A549 (cell line): ENCODE measurements around the gene ATL2. TPM values are rescaled to one million over a fixed set of nuclear protein-coding genes. Genes with fewer than 3 reads are reported as not detected.

Experiments
- ATAC-seq, 2 experiments: fragments of 200-7000 bp in 1 of 2; fragments of >200 bp in 1 of 2; cut with Nextera tagmentation in 1 of 2; cut with Tn5 transposase in 1 of 2; 3 replicates each; pipeline versions ENCODE4 v1.8.0 to v1.9.1; 2018 to 2020; ENCODE audit warnings: mild to moderate bottlenecking in 1 of 2, moderate library complexity in 1 of 2
- CTCF ChIA-PET: fragments of 300-600 bp; sonication (Branson Sonifier 250); formaldehyde crosslinking; extraction: SDS; loops from one replicate; lab custom pipeline; 2021; ENCODE audit warnings: antibody characterized with exemption, inconsistent platforms; lab: Yijun Ruan, JAX
- POLR2A ChIA-PET: fragments of 350-600 bp; formaldehyde crosslinking; extraction: SDS; loops from one replicate; lab custom pipeline; 2021; ENCODE audit warnings: antibody characterized with exemption, inconsistent platforms; lab: Yijun Ruan, JAX
- DNase-seq, 2 experiments: peaks; one replicate each; pipeline versions ENCODE4 v3.0.0 to v3.0.0-alpha.2; 2011 to 2016; ENCODE audit warnings: low read depth in 1 of 2, low spot score in 1 of 2
- FAIRE-seq: peaks from 2 replicates; lab custom pipeline; 2011; peaks lifted over from hg19 to GRCh38; lab: Jason Lieb, UNC
- H3K27ac ChIP-seq, 2 experiments: fragments of >200 bp; sonication (Bioruptor Twin); formaldehyde crosslinking; 3 replicates each; pipeline ENCODE4 v1.5.1; 2016 to 2017
- H3K4me1 ChIP-seq: fragments of >200 bp; sonication (Bioruptor Twin); formaldehyde crosslinking; 3 replicates; pipeline ENCODE4 v1.6.1; 2016
- H3K4me2 ChIP-seq: fragments of >200 bp; sonication (Bioruptor Twin); formaldehyde crosslinking; 3 replicates; pipeline ENCODE4 v1.6.1; 2016
- H3K4me3 ChIP-seq: fragments of >200 bp; sonication (Bioruptor Twin); formaldehyde crosslinking; 3 replicates; pipeline ENCODE4 v1.5.1; 2016
- H3K9me3 ChIP-seq: fragments of >200 bp; sonication (Bioruptor Twin); formaldehyde crosslinking; 3 replicates; pipeline ENCODE4 v1.6.1; 2016
- BHLHE40 ChIP-seq: IDR thresholded peaks from 2 replicates; pipeline ENCODE4 v1.6.1; 2012; ENCODE audit warnings: low read depth, low read length, inconsistent platforms
- CEBPB ChIP-seq, 2 experiments: fragments of >200 bp in 1 of 2; sonication (Bioruptor Twin) in 1 of 2; formaldehyde crosslinking in 1 of 2; IDR thresholded peaks; 2 replicates each; pipeline ENCODE4 v1.6.1; 2012 to 2016
- CHD2 ChIP-seq: fragments of 150-350 bp; IDR thresholded peaks from 2 replicates; pipeline ENCODE4 v1.6.1; 2014; ENCODE audit warnings: low read length; ENCODE audit not compliant: partially characterized antibody
- CHD4 ChIP-seq: fragments of 200-600 bp; sonication (generic); IDR thresholded peaks from 2 replicates; pipeline ENCODE4 v1.6.1; 2016; ENCODE audit warnings: antibody characterized with exemption, mild to moderate bottlenecking, borderline replicate concordance
- EHMT2 ChIP-seq: fragments of 200-600 bp; sonication (generic); IDR thresholded peaks from 2 replicates; pipeline ENCODE4 v1.6.1; 2016; ENCODE audit warnings: antibody characterized with exemption, low read depth, mild to moderate bottlenecking, moderate library complexity
- GATA3 ChIP-seq: IDR thresholded peaks from 2 replicates; pipeline ENCODE4 v1.6.1; 2012; ENCODE audit warnings: borderline replicate concordance
- HEYL ChIP-seq: fragments of 250-450 bp; sonication (Bioruptor Pico); IDR thresholded peaks from 2 replicates; pipeline ENCODE4 v1.8.0; 2021; ENCODE audit warnings: mild to moderate bottlenecking, moderate library complexity
- HMGXB4 ChIP-seq: fragments of 250-450 bp; sonication (Bioruptor Pico); IDR thresholded peaks from 2 replicates; pipeline ENCODE4 v1.5.0; 2021; ENCODE audit warnings: mild to moderate bottlenecking, moderate library complexity, borderline replicate concordance
- HOXA7 ChIP-seq: fragments of 250-450 bp; sonication (Bioruptor Pico); IDR thresholded peaks from 2 replicates; pipeline ENCODE4 v1.5.0; 2020; ENCODE audit warnings: mild to moderate bottlenecking, moderate library complexity
- HOXB13 ChIP-seq: fragments of 250-450 bp; sonication (Bioruptor Pico); IDR thresholded peaks from 2 replicates; pipeline ENCODE4 v1.5.0; 2020; ENCODE audit warnings: low read depth, mild to moderate bottlenecking, moderate library complexity
- KDM5A ChIP-seq: fragments of 200-600 bp; sonication (generic); IDR thresholded peaks from 2 replicates; pipeline ENCODE4 v1.6.1; 2016; ENCODE audit warnings: antibody characterized with exemption, mild to moderate bottlenecking
- MAX ChIP-seq: IDR thresholded peaks from 2 replicates; pipeline ENCODE4 v1.6.1; 2012
- MYC ChIP-seq: IDR thresholded peaks from 2 replicates; pipeline ENCODE4 v1.6.1; 2012; ENCODE audit warnings: mild to moderate bottlenecking, inconsistent platforms, low read length, improper control_type of control experiment, borderline replicate concordance
- POLR2A ChIP-seq: IDR thresholded peaks from 2 replicates; pipeline ENCODE4 v1.6.1; 2012; ENCODE audit warnings: mild to moderate bottlenecking, low read length
- RNF2 ChIP-seq: fragments of 200-600 bp; sonication (generic); IDR thresholded peaks from 2 replicates; pipeline ENCODE4 v1.6.1; 2016; ENCODE audit warnings: low read depth, mild to moderate bottlenecking, antibody characterized with exemption, moderate library complexity, borderline replicate concordance
- SREBF2 ChIP-seq: fragments of 450-650 bp; IDR thresholded peaks from 2 replicates; pipeline ENCODE4 v1.6.1; 2014; ENCODE audit warnings: mild to moderate bottlenecking, moderate library complexity
- ZC3H11A ChIP-seq: fragments of 450-650 bp; IDR thresholded peaks from 2 replicates; pipeline ENCODE4 v1.6.1; 2014; ENCODE audit warnings: antibody characterized with exemption, mild to moderate bottlenecking
- WGBS: methylation state at CpG from one replicate; pipeline ENCODE4 v1.1.6; 2017; ENCODE audit errors: missing lambda C conversion rate; 5-methylcytosine and 5-hydroxymethylcytosine counted together
- polyA plus RNA-seq, 4 experiments: library from polyadenylated mRNA; depleted of rRNA in 3 of 4; stranded (reverse); fragments of >200 nt; fragmentation: RNase III in 1 of 4; extraction: RNeasy Plus Mini Kit Qiagen cat#74134 plus additional on column Dnase treatment in 1 of 4; gene quantifications; 2 replicates in 3 of 4; 3 replicates in 1 of 4; pipeline ENCODE4 v1.2.3, GENCODE V29; 2011 to 2017
- TF ChIP-seq, protein P1 (sequence below): IDR thresholded peaks from 2 replicates; pipeline ENCODE4 v1.6.1; 2012; ENCODE audit warnings: low read depth, borderline replicate concordance
- TF ChIP-seq, protein P2 (sequence below): IDR thresholded peaks from 2 replicates; pipeline ENCODE4 v1.6.1; 2012
- TF ChIP-seq, protein P3 (sequence below): fragments of 250-450 bp; sonication (Bioruptor Pico); IDR thresholded peaks from 2 replicates; pipeline ENCODE4 v1.5.0; 2020; ENCODE audit warnings: low read depth, mild to moderate bottlenecking, moderate library complexity

ATL2 gene
- polyA plus RNA-seq, 2 of the 4 experiments (the other 2 are of a cell fraction), result 77.6 to 85.3 TPM

DNA sequence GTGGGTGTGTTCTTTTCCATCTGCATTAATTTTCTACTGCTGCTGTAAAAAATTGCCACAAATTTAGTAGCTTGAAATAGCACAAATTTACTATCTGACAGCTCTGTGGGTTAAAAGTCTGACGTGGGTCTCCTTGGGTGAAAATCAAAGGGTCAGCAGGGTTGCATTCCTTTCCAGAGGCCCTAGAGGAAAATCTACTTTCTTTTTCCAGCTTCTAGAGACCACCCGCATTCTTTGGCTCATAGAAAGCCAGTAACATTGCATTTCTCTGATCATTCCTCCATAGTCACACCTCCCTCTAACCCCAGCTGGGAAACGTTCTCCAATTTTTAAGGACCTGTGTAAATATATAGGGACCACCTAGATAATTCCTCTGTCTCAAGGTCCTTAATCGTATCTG is 128.8 kb downstream of the ATL2 start:
- POLR2A ChIA-PET, result no interaction called here
- Histone ChIP-seq H3K4me3 (no peak overlapping the region), H3K9me3 (no peaks in the 10 kb centered on the region), H3K27ac (no peak overlapping the region), H3K4me1 (no peaks in the 10 kb centered on the region), H3K4me2 (no peak overlapping the region)
- DNase-seq, result no peak
- TF ChIP-seq CHD2, result no peak
- TF ChIP-seq SREBF2, result no peak
- TF ChIP-seq MYC, result no peak
- no peak for TF ChIP-seq HOXA7 (CRISPR knock-in tag)
- no peak for TF ChIP-seq CHD4
- TF ChIP-seq HEYL, result no peak
- no peak for TF ChIP-seq HMGXB4
- CTCF ChIA-PET, result interaction anchor here (0.6 to 1.6 kb wide), 3 partner anchors 10 to 132 kb away, joined by 3 to 10 read pairs (median 3); no protein-coding TSS in a partner anchor
- WGBS, result 63% methylated on average over 4 of the region's 4 CpGs
- no peak for ATAC-seq
- no peak for FAIRE-seq

DNA sequence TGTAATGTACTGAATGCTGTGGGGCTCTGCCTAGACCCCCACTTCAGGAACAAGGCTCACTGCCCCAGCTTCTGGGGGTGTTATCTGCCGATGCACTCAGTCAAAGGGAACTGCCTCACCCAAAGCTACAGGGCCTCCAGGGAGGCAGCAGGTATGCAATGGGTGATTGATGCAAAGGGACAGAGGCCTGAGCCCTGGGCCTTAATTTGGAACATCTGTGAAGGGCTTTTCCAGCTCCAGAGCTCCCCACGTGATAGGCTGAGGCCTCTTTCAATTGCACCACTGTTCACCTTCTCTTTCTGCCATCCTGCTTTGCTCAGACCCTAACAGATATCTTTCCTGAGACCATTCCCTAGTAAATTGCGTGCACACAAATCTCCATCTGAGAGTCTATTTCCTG is 131.0 kb downstream of the ATL2 start:
- CTCF ChIA-PET, result interaction anchor here (1.1 to 1.7 kb wide), 5 partner anchors 13 to 831 kb away, joined by 3 to 5 read pairs (median 3); partner anchors contain the start of gene CYP1B1
- ATAC-seq, result no peak
- no peak overlapping the region for H3K27ac ChIP-seq
- no peak for FAIRE-seq
- no peak overlapping the region for H3K4me2 ChIP-seq
- POLR2A ChIA-PET, result interaction anchor here (0.5 kb wide), 1 partner anchor 290 kb away, joined by 3 read pairs; no protein-coding TSS in a partner anchor
- H3K4me3 ChIP-seq, result no peak overlapping the region
- 73% methylated on average over 3 of the region's 3 CpGs for WGBS
- no peak for TF ChIP-seq HMGXB4
- TF ChIP-seq KDM5A, result no peak
- TF ChIP-seq, protein P1, sequence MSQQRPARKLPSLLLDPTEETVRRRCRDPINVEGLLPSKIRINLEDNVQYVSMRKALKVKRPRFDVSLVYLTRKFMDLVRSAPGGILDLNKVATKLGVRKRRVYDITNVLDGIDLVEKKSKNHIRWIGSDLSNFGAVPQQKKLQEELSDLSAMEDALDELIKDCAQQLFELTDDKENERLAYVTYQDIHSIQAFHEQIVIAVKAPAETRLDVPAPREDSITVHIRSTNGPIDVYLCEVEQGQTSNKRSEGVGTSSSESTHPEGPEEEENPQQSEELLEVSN, result no peak
- TF ChIP-seq GATA3, result no peak
- TF ChIP-seq POLR2A, result no peak
- no peak for TF ChIP-seq CEBPB (IDR thresholded peaks at IDR 0.05)
- TF ChIP-seq BHLHE40, result no peak
- TF ChIP-seq, protein P2, sequence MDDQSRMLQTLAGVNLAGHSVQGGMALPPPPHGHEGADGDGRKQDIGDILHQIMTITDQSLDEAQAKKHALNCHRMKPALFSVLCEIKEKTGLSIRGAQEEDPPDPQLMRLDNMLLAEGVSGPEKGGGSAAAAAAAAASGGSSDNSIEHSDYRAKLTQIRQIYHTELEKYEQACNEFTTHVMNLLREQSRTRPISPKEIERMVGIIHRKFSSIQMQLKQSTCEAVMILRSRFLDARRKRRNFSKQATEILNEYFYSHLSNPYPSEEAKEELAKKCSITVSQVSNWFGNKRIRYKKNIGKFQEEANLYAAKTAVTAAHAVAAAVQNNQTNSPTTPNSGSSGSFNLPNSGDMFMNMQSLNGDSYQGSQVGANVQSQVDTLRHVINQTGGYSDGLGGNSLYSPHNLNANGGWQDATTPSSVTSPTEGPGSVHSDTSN, result no peak
- TF ChIP-seq RNF2, result no peak
- TF ChIP-seq HOXB13 (CRISPR knock-in tag), result no peak
- no peak for TF ChIP-seq CHD4
- TF ChIP-seq EHMT2, result no peak
- no peak for TF ChIP-seq ZC3H11A
- TF ChIP-seq, protein P3, sequence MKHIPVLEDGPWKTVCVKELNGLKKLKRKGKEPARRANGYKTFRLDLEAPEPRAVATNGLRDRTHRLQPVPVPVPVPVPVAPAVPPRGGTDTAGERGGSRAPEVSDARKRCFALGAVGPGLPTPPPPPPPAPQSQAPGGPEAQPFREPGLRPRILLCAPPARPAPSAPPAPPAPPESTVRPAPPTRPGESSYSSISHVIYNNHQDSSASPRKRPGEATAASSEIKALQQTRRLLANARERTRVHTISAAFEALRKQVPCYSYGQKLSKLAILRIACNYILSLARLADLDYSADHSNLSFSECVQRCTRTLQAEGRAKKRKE (CRISPR knock-in tag), result no peak
- TF ChIP-seq MAX, result no peak
- H3K9me3 ChIP-seq, result no peaks in the 10 kb centered on the region
- no peak for DNase-seq
- H3K4me1 ChIP-seq, result no peaks in the 10 kb centered on the region
